Keratinocyte (primary cell): ENCODE data around the gene LANCL2. TPM values are rescaled to one million over a fixed set of nuclear protein-coding genes. Genes with fewer than 3 reads are reported as not detected.

Experiments used
- DNase-seq: peaks from one replicate; pipeline ENCODE4 v3.0.0-alpha.2; 2011; ENCODE audit warnings: low read depth, missing footprints, low spot score
- FAIRE-seq: peaks from 2 replicates; lab custom pipeline; 2011; peaks lifted over from hg19 to GRCh38; lab: Jason Lieb, UNC
- H2AFZ ChIP-seq: 2 replicates; pipeline ENCODE4 v1.6.0; 2012; ENCODE audit warnings: low read length, control low read depth, inconsistent platforms; ENCODE audit not compliant: control insufficient read depth
- H3K27ac ChIP-seq: 2 replicates; pipeline ENCODE4 v1.5.1; 2011; ENCODE audit warnings: low read length; ENCODE audit not compliant: control insufficient read depth, insufficient read depth
- H3K27me3 ChIP-seq: 3 replicates; pipeline ENCODE4 v1.6.0; 2011; ENCODE audit warnings: low read length; ENCODE audit not compliant: control insufficient read depth, insufficient read depth; ENCODE audit errors: extremely low read depth
- H3K36me3 ChIP-seq, 2 experiments: 2 replicates in 1 of 2; 3 replicates in 1 of 2; pipeline ENCODE4 v1.5.1; 2011; ENCODE audit warnings: low read length in 2 of 2, mild to moderate bottlenecking in 1 of 2; ENCODE audit not compliant: control insufficient read depth in 2 of 2, insufficient read depth in 2 of 2; ENCODE audit errors: extremely low read depth in 1 of 2
- H3K4me1 ChIP-seq: 3 replicates; pipeline ENCODE4 v1.5.1; 2011; ENCODE audit warnings: low read length; ENCODE audit not compliant: control insufficient read depth, insufficient read depth; ENCODE audit errors: extremely low read depth
- H3K4me2 ChIP-seq: 3 replicates; pipeline ENCODE4 v1.6.0; 2011; ENCODE audit warnings: low read depth, low read length; ENCODE audit not compliant: control insufficient read depth, insufficient read depth; ENCODE audit errors: extremely low read depth
- H3K4me3 ChIP-seq, 3 experiments: fragments of 200-600 bp in 1 of 3; sonication (generic) in 1 of 3; 2 replicates in 2 of 3; 3 replicates in 1 of 3; pipeline ENCODE4 v1.5.1; 2011 to 2016; ENCODE audit warnings: low read length in 3 of 3, mild to moderate bottlenecking in 3 of 3, control low read depth in 2 of 3, inconsistent platforms in 1 of 3, low read depth in 1 of 3, mixed read lengths in 1 of 3, mixed run types in 1 of 3, moderate library complexity in 1 of 3; ENCODE audit not compliant: control insufficient read depth in 2 of 3, insufficient read depth in 2 of 3; ENCODE audit errors: extremely low read depth in 1 of 3
- H3K79me2 ChIP-seq: 2 replicates; pipeline ENCODE4 v1.6.0; 2012; ENCODE audit warnings: low read length; ENCODE audit not compliant: control insufficient read depth, insufficient read depth
- H3K9ac ChIP-seq: 3 replicates; pipeline ENCODE4 v1.6.0; 2011; ENCODE audit warnings: low read length; ENCODE audit not compliant: control insufficient read depth, insufficient read depth; ENCODE audit errors: extremely low read depth
- H3K9me1 ChIP-seq: 3 replicates; pipeline ENCODE4 v1.6.0; 2011; ENCODE audit warnings: low read length; ENCODE audit not compliant: control insufficient read depth, insufficient read depth; ENCODE audit errors: extremely low read depth
- H3K9me3 ChIP-seq: 2 replicates; pipeline ENCODE4 v1.5.1; 2012; ENCODE audit warnings: low read depth, low read length; ENCODE audit not compliant: control insufficient read depth
- H4K20me1 ChIP-seq: 3 replicates; pipeline ENCODE4 v1.6.0; 2011; ENCODE audit warnings: low read length; ENCODE audit not compliant: control insufficient read depth, insufficient read depth; ENCODE audit errors: extremely low read depth
- EZH2 ChIP-seq: IDR thresholded peaks from one replicate; pipeline ENCODE4 v1.6.1; 2012; ENCODE audit warnings: inconsistent platforms, mild to moderate bottlenecking, low read length, moderate library complexity
- dilution Hi-C: fragments of 300-500 bp; cut with MboI; formaldehyde crosslinking; loops from one replicate; pipeline ENCODE4 v1.7.0; 2020; ENCODE audit warnings: low sequenced_read_pairs; ENCODE audit not compliant: extremely low pct_ligation_motif_present
- polyA plus RNA-seq, 5 experiments: library from polyadenylated mRNA; depleted of rRNA in 3 of 5; stranded (reverse) in 3 of 5; stranded (forward) in 1 of 5; unstranded in 1 of 5; fragments of >200 nt; gene quantifications; 1 replicate in 1 of 5; 2 replicates in 3 of 5; 3 replicates in 1 of 5; pipeline versions ENCODE4 v1.2.1 to v1.2.3, GENCODE V29; 2011 to 2012; ENCODE audit warnings: missing spikeins in 2 of 5, low read depth in 1 of 5, low replicate concordance in 1 of 5
- TF ChIP-seq, protein P1 (sequence below), 3 experiments: IDR thresholded peaks in 1 of 3; conservative IDR thresholded peaks in 1 of 3; optimal IDR thresholded peaks in 1 of 3; 2 replicates in 2 of 3; 3 replicates in 1 of 3; pipeline versions ENCODE3 to v1.5.1; 2011; ENCODE audit warnings: low read length in 3 of 3, mild to moderate bottlenecking in 3 of 3, moderate library complexity in 2 of 3, control low read depth in 1 of 3, inconsistent platforms in 1 of 3; ENCODE audit not compliant: insufficient read depth in 2 of 3; ENCODE audit errors: extremely low read depth in 1 of 3

The LANCL2 gene
- polyA plus RNA-seq, 1 donor (not counting 4 experiments of a cell fraction or from before 2014, with no cell fraction given), result 14.5 TPM

DNA sequence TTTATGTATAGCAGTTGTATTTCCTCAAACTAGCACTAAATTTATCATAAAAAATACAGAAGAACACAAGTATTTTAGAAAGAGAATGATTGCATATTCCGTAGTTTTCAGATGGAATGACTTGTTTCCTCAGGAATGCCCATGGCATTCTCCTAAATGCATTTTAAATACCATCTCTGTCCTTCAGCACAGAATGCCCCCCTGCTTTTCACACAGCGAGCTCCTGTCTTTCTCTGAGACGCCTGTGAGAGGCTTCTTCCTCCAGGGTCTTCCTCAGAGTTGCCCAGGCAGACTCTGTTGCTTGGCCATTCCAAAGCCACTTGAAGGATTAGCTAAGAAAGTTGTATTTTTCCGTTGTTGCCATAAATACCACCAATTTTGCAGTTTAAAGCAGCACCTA is 10.1 kb downstream of the LANCL2 start:
- H3K36me3 ChIP-seq, result no peaks in the 10 kb centered on the region
- dilution Hi-C loops, result no loop called here
- no peak for DNase-seq
- TF ChIP-seq, protein P1, sequence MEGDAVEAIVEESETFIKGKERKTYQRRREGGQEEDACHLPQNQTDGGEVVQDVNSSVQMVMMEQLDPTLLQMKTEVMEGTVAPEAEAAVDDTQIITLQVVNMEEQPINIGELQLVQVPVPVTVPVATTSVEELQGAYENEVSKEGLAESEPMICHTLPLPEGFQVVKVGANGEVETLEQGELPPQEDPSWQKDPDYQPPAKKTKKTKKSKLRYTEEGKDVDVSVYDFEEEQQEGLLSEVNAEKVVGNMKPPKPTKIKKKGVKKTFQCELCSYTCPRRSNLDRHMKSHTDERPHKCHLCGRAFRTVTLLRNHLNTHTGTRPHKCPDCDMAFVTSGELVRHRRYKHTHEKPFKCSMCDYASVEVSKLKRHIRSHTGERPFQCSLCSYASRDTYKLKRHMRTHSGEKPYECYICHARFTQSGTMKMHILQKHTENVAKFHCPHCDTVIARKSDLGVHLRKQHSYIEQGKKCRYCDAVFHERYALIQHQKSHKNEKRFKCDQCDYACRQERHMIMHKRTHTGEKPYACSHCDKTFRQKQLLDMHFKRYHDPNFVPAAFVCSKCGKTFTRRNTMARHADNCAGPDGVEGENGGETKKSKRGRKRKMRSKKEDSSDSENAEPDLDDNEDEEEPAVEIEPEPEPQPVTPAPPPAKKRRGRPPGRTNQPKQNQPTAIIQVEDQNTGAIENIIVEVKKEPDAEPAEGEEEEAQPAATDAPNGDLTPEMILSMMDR (optimal IDR thresholded peaks at IDR 0.05 in 1 of 3, IDR thresholded peaks at IDR 0.05 in 1 of 3, conservative IDR thresholded peaks at IDR 0.05 in 1 of 3; ENCODE audit: extremely low read depth in 1 of 3, insufficient read depth in 2 of 3, low read length in 3 of 3), result no peak
- TF ChIP-seq EZH2, result no peak
- no peaks in the 10 kb centered on the region for H3K79me2 ChIP-seq
- no peaks in the 10 kb centered on the region for H4K20me1 ChIP-seq
- H3K9me1 ChIP-seq, result no peaks in the 10 kb centered on the region
- H3K9me3 ChIP-seq, result no peaks in the 10 kb centered on the region
- no peak overlapping the region for H3K4me3 ChIP-seq
- H3K9ac ChIP-seq, result no peak overlapping the region
- no peaks in the 10 kb centered on the region for H3K27me3 ChIP-seq
- H2AFZ ChIP-seq, result no peak overlapping the region
- no peak overlapping the region for H3K4me2 ChIP-seq
- FAIRE-seq, result no peak
- H3K4me1 ChIP-seq, result no peaks in the 10 kb centered on the region
- no peak overlapping the region for H3K27ac ChIP-seq

DNA sequence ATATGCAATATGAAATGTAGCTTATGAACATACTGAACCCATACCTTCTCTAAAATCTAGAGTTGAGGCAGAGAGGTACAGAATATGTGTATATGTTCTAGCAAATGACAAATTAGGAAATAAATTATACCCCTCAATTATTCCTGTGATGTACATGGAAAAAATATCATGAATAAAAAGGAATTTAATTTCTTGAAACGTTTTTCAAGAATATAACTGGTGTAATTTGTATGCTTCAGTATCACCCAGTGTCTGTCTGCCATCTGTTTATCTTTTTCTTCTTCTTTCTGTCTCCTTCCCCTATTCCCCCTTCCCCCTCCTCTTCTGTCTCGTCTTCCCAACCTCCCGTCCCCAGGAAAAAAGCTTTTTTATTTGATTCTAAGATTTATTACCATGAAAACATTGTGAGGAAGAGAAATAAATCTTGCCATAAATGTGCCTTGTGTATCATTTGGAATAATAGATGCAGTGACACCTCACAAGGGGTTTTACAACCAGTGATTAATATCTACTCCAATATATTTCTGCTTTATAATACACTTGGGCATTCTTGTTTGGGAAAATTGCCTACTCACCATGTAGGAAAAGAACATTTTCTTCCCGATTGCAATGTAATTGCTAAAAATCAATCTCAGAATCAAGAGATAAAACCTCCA is 12.2 kb downstream of the LANCL2 start:
- DNase-seq, result no peak
- Histone ChIP-seq H3K4me2 (no peak overlapping the region), H4K20me1 (no peaks in the 10 kb centered on the region), H3K4me1 (no peaks in the 10 kb centered on the region), H3K9ac (no peak overlapping the region), H3K79me2 (no peaks in the 10 kb centered on the region), H3K27me3 (no peaks in the 10 kb centered on the region), H2AFZ (no peak overlapping the region), H3K9me1 (no peaks in the 10 kb centered on the region), H3K36me3 (no peaks in the 10 kb centered on the region), H3K9me3 (no peaks in the 10 kb centered on the region), H3K4me3 (no peak overlapping the region), H3K27ac (no peak overlapping the region)
- dilution Hi-C loops, result no loop called here
- no peak for FAIRE-seq
- TF ChIP-seq, protein P1 (optimal IDR thresholded peaks at IDR 0.05 in 1 of 3, IDR thresholded peaks at IDR 0.05 in 1 of 3, conservative IDR thresholded peaks at IDR 0.05 in 1 of 3; ENCODE audit: extremely low read depth in 1 of 3, insufficient read depth in 2 of 3, low read length in 3 of 3), result no peak
- TF ChIP-seq EZH2, result no peak
